PFSK-1 (cell line): ENCODE results near the gene ABI1.

Source experiments
- FOXP2 ChIP-seq: optimal IDR thresholded peaks from 2 replicates; pipeline ENCODE3; 2011; ENCODE audit warnings: borderline replicate concordance, control low read depth, inconsistent platforms; ENCODE audit not compliant: insufficient read depth; ENCODE audit errors: extremely low read length, extremely low read depth
- POLR2AphosphoS5 ChIP-seq: IDR thresholded peaks from 2 replicates; pipeline ENCODE4 v1.6.1; 2012; ENCODE audit warnings: low read depth, mild to moderate bottlenecking, control low read depth, low read length, moderate library complexity
- REST ChIP-seq, 2 experiments: IDR thresholded peaks; 2 replicates each; pipeline versions ENCODE4 v1.6.1 to v1.8.0; 2011 to 2012; ENCODE audit warnings: low read depth in 2 of 2, low read length in 2 of 2, control low read depth in 1 of 2, inconsistent platforms in 1 of 2, mild to moderate bottlenecking in 1 of 2, moderate library complexity in 1 of 2; ENCODE audit not compliant: insufficient read depth in 1 of 2
- SIN3A ChIP-seq: IDR thresholded peaks from 2 replicates; pipeline ENCODE4 v1.6.1; 2012; ENCODE audit warnings: mild to moderate bottlenecking, low read length, moderate library complexity, borderline replicate concordance; ENCODE audit not compliant: insufficient read depth
- TAF1 ChIP-seq: IDR thresholded peaks from 2 replicates; pipeline ENCODE4 v1.6.1; 2012; ENCODE audit warnings: low read length, control low read depth, borderline replicate concordance; ENCODE audit not compliant: insufficient read depth

ABI1 gene

GRCh38 chr10:26703974-26704373 lies 156.8 kb downstream of the ABI1 start:
- no peak for TF ChIP-seq FOXP2
- no peak for TF ChIP-seq POLR2AphosphoS5
- TF ChIP-seq SIN3A = no peak
- no peak for TF ChIP-seq REST (IDR thresholded peaks at IDR 0.05; ENCODE audit: insufficient read depth in 1 of 2, low read depth in 2 of 2, low read length in 2 of 2)
- no peak for TF ChIP-seq TAF1

- TF ChIP-seq SIN3A (no peak), FOXP2 (no peak), TAF1 (no peak), POLR2AphosphoS5 (no peak), REST (IDR thresholded peaks at IDR 0.05; ENCODE audit: insufficient read depth in 1 of 2, low read depth in 2 of 2, low read length in 2 of 2) (no peak)
These were observed 157.7 kb downstream of the ABI1 start for GRCh38 chr10:26703096-26703495.

- TF ChIP-seq FOXP2 = no peak
These were observed 159.7 kb downstream of the ABI1 start for GRCh38 chr10:26700884-26701630.

GRCh38 chr10:26699631-26700030 lies 161.1 kb downstream of the ABI1 start:
- TF ChIP-seq FOXP2 (no peak), TAF1 (no peak), POLR2AphosphoS5 (no peak), REST (IDR thresholded peaks at IDR 0.05; ENCODE audit: insufficient read depth in 1 of 2, low read depth in 2 of 2, low read length in 2 of 2) (no peak), SIN3A (no peak)

GRCh38 chr10:26698909-26699308 lies 161.8 kb downstream of the ABI1 start:
- TF ChIP-seq SIN3A = no peak
- no peak for TF ChIP-seq REST (IDR thresholded peaks at IDR 0.05; ENCODE audit: insufficient read depth in 1 of 2, low read depth in 2 of 2, low read length in 2 of 2)
- no peak for TF ChIP-seq FOXP2
- no peak for TF ChIP-seq POLR2AphosphoS5
- no peak for TF ChIP-seq TAF1
